Stimulated activated naive CD4-positive, alpha-beta T cell (primary cell): Measurements from ENCODE around the gene PACRG.

Experiments used
- DNase-seq, 6 experiments: peaks; one replicate each; lab custom pipeline; 2025; lab: John Stamatoyannopoulos, UW

The PACRG gene

DNA sequence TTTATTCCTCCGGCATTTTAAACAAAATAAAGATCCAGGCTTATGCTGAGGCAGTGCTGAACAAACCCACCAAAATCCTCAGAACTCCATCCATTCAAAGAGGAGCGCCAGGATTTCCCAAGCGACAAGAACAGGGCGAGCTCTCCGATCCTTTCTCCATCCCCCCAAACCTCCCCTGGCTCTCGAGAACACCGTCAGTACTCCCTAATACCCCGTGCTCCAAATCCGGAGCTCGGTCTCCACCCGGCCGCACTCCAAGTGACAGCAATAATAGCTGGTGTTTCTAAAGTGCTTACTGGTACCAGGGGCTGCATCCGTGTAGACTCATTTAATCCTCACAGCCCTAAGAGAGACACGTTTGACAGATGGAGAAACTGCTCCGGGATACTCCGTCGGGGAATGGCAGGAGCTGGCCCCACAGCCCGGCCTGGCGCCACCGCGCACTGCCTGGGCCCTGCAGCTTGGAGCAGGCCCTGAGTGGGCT lies 409.7 kb downstream of the PACRG start:
- no peak for DNase-seq

GRCh38 chr6:163146036-163146435 lies 418.3 kb downstream of the PACRG start:
- DNase-seq, result no peak

- no peak for DNase-seq
These were observed 420.2 kb downstream of the PACRG start for GRCh38 chr6:163147994-163148393.

DNA sequence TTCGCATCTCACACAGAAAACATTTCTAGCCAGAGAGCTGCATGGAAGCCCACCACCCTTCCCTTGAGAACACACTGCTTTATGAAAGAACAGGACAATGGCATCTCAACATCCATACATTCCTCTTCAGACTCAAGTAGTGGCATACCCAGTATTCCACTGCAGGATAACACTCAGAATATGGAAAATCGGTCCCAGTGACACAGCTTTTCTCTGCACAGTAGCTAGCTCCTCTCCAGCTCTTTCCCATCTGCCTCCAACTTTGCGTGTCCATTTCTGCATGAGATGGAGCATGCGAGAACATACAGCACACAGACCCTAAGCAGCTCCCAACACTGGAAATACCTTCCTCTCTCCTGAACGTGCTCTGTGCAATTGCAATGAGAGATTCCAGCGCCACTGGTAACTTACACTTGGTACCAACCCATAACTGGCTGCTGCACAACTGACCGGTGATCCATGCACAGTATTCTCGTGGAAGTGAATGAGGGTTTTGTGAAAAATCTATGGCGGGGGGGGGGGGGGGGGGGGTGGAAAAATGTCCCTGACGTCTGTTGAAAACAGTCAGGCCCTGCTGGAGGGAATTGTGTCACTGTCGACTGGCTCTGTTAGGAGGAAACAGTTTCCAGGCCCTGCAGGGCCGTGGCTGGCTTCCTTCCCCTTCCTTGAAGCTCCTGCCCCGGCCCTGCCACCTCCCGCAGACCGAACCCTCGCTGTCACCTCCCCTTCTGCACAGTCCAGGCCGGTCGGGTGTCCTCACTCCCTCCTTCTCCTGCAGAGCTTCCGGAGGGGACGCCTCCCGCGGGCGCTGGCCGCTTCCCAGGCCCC lies 420.9 kb downstream of the PACRG start:
- no peak for DNase-seq

DNA sequence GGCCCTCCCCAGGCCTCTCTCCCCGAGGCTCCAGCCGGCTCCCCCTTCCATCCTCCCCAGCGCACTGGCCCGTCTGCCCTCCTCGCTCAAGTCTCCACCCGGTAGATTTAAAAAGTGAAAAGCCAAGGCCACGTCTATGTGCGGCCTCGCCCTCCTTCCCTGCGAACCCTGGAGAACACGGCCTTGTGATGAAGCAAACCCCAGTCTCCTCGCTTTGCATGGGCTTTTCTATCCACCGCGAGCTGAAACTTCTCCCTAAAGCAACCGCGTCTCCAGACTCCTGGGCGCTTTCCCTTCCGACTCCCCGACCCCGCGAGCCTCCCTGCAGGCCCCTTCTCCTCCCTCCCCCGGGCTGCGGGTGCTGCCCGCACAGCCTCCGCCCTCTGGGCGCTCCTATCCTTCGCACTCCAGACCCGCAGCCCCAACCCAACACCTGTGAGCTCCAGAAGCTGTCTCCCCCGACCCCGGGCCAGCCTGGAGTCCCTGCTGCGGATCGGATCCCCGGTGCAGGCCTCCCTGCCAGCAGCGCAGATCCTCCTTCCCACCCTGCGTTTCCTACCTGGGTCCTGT lies 421.6 kb downstream of the PACRG start:
- DNase-seq, result no peak

DNA sequence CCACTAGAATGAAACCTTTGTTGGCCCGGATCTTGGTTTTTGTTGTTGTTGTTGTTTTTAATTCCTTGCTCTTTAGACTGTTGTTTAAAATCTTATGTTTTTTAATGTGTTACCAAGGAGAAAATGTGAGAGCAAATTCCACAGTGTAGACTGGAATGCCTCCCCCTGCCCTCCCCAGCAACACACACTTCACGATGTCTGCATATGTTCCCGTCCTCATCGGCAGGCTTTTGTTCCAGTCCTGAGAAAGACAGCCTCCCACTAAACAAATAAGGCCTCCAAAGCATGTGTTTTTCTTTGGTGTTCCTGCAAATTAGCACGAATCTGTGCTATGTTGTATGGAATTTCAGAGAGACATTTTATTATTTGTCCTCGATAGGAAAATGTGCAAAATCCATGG lies 423.4 kb downstream of the PACRG start:
- no peak for DNase-seq

- no peak for DNase-seq
These were observed 424.9 kb downstream of the PACRG start for GRCh38 chr6:163152701-163153100.

- DNase-seq, result no peak
These were observed 431.3 kb downstream of the PACRG start for GRCh38 chr6:163159110-163159509.

DNA sequence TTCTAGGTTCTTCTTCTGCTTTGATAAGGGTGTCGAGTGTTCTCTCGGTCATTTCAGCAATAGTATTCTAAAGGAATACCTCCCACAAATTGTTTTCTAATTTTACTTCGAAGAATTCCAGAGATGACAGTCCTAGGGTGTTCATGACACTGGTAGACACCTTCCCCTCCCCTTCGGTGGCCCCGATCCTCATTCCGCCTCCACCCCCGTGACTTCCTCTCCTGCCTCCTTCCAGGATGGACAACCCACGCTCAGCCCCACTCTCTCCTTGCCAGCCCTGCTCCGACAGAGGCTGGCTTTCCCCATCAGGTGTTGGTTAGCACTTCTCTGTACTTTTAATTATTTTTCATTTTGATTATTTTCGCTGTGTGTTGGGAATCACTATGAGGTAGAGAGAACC lies 431.9 kb downstream of the PACRG start:
- DNase-seq, result no peak

DNA sequence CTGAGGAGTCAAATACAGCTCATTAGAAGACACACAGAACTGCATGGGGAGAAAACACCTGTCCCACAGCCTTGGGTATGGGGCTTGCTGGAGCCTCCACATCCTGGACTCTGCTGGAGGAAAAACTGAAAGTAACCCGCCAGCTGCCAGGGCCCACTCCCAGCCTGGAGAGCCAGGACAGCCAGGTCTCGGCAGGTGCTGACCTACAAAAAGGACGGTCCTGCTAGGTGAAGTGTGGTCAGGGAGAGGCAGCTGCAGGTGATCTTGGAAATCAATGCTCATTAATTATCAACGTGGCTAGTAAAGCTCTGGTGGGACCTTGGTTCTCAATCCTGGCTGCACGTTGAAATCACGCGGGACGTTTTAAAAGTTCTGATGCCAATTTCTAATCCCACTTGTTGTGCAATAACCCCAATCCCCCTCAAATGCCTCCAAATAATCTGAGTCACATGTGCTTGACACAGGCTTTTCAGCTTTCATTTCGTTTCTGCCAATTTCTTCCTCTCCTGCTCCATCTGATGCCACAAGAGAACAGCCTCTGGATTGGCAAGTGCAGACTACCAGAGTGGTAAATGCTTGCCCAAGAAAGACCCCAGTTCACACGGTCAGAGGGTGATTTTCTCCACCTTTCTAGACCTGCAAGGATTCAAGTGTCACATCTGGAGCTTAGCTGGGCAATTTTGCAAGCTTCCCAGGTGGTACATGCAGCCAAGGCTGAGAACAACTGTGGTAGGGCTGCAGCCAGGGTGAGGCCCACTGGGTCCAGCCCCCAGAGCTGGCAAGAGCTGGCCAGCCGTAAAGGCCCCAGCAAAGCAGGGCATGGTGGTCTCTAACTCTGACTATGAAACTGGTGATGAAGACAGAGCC lies 434.5 kb downstream of the PACRG start:
- no peak for DNase-seq

- DNase-seq, result no peak
These were observed 435.1 kb downstream of the PACRG start for GRCh38 chr6:163162874-163163213.

DNA sequence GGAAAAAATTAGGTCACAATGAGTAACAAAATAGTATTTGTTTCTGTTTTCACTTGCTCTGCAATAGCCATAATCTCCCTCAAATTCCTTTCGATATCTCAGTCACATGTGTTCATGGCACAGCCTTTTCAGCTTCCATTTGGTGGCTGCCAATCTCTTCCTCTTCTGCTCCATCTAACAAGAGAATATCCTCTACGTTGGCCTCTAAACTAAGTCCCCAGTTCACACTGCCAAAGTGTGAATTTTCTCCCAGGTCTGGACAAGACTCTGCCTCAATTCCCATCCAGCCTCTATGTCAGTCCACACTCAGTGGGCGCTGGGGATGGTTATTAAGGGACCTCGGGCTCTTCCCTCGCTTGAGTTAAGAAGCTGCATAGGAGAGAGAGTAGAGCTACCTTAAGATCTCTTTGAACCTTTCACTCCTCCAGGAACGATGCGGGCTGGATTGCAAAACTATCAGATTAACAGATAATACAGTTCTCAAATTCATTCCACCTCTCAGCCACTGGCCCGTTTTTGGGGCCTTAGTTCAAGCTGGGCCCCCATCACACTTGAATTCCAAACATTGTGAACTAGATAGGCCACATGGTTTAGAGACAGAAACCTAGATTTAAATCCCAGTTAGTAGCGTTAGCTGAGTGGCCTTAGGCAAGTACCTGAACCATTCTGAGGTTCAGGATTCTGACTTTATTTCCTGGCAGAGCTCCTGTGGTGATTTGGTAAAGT lies 436.6 kb downstream of the PACRG start:
- DNase-seq, result no peak

- no peak for DNase-seq
These were observed 437.6 kb downstream of the PACRG start for GRCh38 chr6:163165155-163165910.

DNA sequence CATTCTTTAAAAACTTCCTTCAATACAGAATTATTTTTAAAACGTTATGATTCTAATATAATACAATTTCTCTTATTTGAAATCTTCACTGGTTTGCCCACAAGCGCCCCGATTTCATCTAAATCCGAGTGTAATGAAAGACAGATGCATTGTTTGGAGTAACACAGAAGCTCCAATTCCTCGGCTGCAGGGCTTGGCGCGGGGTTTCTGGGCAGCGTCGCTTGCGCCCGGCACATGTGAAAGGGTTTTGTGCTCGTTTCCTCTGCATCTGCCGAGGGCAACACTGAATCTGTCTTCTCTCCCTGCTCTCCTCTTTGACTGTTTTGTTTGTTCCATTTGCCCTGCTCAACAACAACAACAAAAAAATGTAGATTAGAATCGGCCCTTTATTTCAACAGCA lies 438.1 kb downstream of the PACRG start:
- no peak for DNase-seq

DNA sequence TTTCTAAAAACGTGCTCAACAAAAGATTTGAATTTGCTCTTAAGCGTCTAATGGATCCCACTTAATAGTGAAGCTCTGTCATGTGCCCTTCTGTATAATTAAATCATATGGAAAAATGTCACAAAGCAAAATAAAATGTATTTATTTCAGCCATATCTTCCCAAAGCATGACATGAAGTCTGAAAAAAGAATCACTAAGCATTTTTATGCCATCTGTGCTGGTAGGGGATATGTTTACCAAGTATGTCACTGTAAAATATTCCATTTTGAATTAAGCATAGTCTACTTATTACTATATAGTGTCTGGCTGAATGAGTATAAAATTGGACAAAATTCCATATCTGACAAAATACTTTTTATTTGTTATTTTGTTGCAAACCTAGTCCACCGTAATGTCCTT lies 438.7 kb downstream of the PACRG start:
- DNase-seq, result no peak

GRCh38 chr6:163169521-163169920 lies 441.7 kb downstream of the PACRG start:
- DNase-seq, result no peak

DNA sequence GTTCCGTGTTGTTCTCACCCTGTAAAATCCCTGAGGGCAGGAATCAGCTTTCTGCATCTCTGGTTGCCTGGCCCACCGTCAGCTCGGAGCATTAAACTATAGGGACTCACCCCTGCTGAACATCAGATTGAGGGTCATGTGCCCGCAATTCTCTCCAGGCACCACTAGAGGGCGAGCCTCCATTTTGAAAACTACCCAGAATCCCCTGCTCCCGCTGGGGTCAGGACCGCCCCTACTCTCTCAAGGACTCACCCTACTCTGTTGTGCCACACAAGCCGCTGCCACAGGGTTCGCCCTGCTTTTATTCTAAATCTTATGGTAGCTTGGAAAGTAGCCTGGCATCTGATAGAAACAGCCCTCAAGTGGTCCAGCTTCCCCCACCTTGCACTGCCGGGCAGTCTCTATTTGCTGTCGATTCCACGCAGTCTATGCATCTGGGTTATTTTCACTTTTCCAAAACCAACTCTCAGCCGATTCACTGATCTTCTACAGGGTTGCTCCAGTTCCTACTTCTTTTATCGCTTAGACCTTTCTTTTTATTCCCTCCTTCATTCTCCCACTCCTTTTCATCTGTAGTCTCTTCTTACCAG lies 442.6 kb downstream of the PACRG start:
- peak in 2 of 6 experiments; percentile 2 for DNase-seq

DNA sequence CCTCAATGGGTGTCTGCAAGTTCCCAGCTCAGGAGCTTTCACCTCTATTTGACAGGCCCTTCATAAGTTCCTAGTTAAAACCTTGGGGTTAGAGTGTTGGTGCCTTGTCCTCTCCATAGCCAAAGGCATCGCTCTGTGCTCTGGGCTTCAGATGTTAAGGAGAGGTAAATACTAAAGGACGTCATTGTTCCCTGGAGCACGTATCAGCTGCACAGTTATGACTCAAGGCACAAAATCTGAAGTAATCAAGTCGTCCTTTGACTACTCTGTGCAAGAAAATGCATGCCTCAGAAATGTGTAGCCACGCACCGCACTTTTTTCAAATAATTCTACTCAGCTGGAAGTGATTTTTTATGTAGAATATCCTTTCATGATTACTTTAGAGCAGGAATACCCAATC lies 446.0 kb downstream of the PACRG start:
- no peak for DNase-seq

DNA sequence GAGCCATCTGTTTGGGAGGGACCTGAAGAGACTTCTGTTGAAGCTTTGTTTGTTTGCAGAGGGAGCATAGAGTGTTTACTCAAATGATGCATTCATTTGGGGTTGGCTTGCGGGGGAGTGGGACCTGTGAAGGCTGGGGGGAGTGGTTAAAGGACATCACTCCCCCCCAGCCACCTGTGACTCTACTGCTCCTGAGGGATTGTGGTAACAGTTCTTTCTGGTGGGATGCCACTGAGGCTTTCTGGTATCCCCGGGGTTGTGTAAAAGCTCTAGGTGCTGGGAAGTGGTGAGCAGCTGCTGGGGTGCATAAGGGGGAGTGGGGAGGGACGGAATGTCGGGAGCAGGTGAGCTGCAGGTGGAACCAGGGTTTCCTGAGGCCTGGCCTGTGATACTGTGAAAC lies 447.5 kb downstream of the PACRG start:
- no peak for DNase-seq

GRCh38 chr6:163176097-163176496 lies 448.3 kb downstream of the PACRG start:
- no peak for DNase-seq

DNA sequence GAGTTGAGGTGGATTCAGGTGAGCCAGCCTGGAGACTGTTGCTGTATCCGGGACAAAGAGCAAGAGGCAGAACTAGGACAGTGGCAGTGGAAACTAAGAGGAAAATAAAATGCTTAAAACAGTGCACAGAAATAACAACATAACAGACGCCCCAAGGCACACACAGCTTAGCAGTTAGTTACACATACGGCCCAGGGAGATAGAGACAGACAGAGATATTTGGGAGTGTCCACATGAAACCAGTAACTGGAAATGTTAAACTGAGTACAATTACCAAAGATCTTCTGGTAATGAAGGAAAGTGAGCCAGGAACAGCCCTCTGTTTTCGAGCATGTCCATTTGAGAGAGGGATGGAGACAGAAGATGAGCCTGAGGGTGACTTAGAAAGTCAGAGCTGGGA lies 449.2 kb downstream of the PACRG start:
- DNase-seq, result no peak
